ENCODE measurements around the gene OPTN.

The OPTN gene

DNA sequence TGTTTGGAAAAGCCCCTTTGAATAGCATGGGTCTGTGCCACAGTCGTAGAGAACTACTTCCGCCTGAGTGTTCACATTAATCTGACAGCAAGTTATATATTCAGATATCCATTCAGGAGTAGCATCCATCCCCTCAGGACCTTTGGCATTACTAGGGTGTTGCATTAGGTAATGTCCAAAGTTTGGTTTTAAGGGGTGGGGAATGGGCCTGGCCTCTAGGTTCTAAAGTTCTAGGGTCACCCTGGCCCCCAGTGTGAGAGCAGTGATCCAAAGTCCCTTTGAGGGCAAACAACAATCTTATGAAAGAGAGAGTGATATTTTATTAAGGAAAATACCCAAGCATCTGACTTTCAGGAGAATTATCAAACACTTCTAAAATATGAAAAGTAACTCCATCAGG is 73.7 kb downstream of the OPTN start:
- Histone ChIP-seq H3K27ac (ENCODE audit: poor library complexity, severe bottlenecking) (no peak overlapping the region), H3K27me3 (ENCODE audit: insufficient read depth, poor library complexity, severe bottlenecking) (no peaks in the 10 kb centered on the region), H3K36me3 (ENCODE audit: low read depth) (peaks cover 78% of the 10 kb centered on the region), H3K9me3 (ENCODE audit: severe bottlenecking) (no peaks in the 10 kb centered on the region), H3K4me3 (ENCODE audit: severe bottlenecking) (no peak overlapping the region), H3K4me1 (ENCODE audit: insufficient read depth, poor library complexity, severe bottlenecking) (no peaks in the 10 kb centered on the region)
- TF ChIP-seq, protein P1, sequence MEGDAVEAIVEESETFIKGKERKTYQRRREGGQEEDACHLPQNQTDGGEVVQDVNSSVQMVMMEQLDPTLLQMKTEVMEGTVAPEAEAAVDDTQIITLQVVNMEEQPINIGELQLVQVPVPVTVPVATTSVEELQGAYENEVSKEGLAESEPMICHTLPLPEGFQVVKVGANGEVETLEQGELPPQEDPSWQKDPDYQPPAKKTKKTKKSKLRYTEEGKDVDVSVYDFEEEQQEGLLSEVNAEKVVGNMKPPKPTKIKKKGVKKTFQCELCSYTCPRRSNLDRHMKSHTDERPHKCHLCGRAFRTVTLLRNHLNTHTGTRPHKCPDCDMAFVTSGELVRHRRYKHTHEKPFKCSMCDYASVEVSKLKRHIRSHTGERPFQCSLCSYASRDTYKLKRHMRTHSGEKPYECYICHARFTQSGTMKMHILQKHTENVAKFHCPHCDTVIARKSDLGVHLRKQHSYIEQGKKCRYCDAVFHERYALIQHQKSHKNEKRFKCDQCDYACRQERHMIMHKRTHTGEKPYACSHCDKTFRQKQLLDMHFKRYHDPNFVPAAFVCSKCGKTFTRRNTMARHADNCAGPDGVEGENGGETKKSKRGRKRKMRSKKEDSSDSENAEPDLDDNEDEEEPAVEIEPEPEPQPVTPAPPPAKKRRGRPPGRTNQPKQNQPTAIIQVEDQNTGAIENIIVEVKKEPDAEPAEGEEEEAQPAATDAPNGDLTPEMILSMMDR (IDR thresholded peaks at IDR 0.05; ENCODE audit: poor library complexity, severe bottlenecking) = no peak
- DNase-seq (ENCODE audit: low spot score) = no peak
- ATAC-seq (ENCODE audit: low read depth) = no peak

DNA sequence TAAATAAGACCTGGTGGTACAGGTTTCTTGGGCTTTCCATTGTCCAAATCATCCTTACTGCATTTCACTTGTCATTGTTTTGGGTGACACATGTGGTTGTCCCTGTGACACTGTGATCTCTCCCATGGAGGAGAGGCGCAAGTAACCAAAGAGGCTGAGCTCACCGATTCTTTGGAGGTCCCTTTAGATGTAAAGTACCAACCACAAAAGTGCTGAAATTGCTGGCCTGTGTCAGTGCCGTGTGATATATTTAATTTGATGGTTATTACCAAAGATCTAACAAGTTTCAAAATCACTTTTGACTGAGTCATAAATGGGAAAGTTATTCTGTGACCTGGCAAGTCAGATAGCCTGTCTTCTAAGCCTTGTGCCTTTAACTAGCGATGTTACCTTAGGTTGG is 80.8 kb downstream of the OPTN start:
- ATAC-seq (ENCODE audit: low read depth) (no peak), DNase-seq (ENCODE audit: low spot score) (no peak)
- no peaks in the 10 kb centered on the region for H3K27me3 ChIP-seq (ENCODE audit: insufficient read depth, poor library complexity, severe bottlenecking)
- H3K36me3 ChIP-seq (ENCODE audit: low read depth) = peaks cover 88% of the 10 kb centered on the region
- no peaks in the 10 kb centered on the region for H3K4me1 ChIP-seq (ENCODE audit: insufficient read depth, poor library complexity, severe bottlenecking)
- TF ChIP-seq, protein P1 (IDR thresholded peaks at IDR 0.05; ENCODE audit: poor library complexity, severe bottlenecking) = no peak
- no peak overlapping the region for H3K27ac ChIP-seq (ENCODE audit: poor library complexity, severe bottlenecking)
- no peak overlapping the region for H3K4me3 ChIP-seq (ENCODE audit: severe bottlenecking)
- no peaks in the 10 kb centered on the region for H3K9me3 ChIP-seq (ENCODE audit: severe bottlenecking)

DNA sequence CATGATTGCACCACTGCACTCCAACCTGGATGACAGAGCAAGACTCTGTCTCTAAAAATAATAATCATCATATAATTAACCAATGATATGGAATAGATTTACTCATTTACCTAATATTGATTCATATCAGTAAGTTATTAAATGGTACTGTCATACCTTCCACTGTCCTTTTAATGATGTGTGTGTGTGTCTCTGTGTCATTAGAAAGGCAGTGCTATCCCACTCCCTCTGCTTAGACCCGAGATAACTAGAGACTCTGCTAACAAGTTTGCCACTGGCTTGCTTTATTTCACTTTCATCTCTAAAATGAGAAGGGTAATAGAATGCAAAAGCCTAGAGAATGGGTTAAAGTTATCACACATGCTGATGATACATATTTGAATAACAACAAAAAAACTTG is 82.5 kb downstream of the OPTN start:
- ATAC-seq (ENCODE audit: low read depth) (no peak), DNase-seq (ENCODE audit: low spot score) (no peak)
- H3K4me3 ChIP-seq (ENCODE audit: severe bottlenecking) = no peak overlapping the region
- H3K27ac ChIP-seq (ENCODE audit: poor library complexity, severe bottlenecking) = no peak overlapping the region
- no peaks in the 10 kb centered on the region for H3K9me3 ChIP-seq (ENCODE audit: severe bottlenecking)
- TF ChIP-seq, protein P1 (IDR thresholded peaks at IDR 0.05; ENCODE audit: poor library complexity, severe bottlenecking) = no peak
- no peaks in the 10 kb centered on the region for H3K4me1 ChIP-seq (ENCODE audit: insufficient read depth, poor library complexity, severe bottlenecking)
- H3K27me3 ChIP-seq (ENCODE audit: insufficient read depth, poor library complexity, severe bottlenecking) = no peaks in the 10 kb centered on the region
- peaks cover 88% of the 10 kb centered on the region for H3K36me3 ChIP-seq (ENCODE audit: low read depth)

DNA sequence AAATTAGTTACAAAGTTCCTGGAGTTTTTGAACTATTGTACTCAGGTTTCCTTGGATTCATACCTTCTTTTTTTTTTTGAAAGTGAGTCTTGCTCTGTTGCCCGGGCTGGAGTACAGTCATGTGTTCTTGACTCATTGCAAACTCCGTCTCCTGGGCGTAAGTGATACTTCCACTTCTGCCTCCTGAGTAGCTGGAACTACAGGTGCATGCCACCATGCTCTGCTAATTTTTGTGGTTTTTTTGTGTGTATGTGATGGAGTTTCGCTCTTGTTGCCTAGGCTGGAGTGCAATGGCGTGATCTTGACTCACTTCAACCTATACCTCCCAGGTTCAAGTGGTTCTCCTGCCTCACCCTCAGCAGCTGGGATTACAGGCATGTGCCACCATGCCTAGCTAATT is 83.7 kb downstream of the OPTN start:
- ATAC-seq (ENCODE audit: low read depth) (no peak), DNase-seq (ENCODE audit: low spot score) (no peak)
- Histone ChIP-seq H3K4me3 (ENCODE audit: severe bottlenecking) (no peak overlapping the region), H3K9me3 (ENCODE audit: severe bottlenecking) (no peaks in the 10 kb centered on the region), H3K27ac (ENCODE audit: poor library complexity, severe bottlenecking) (no peak overlapping the region), H3K27me3 (ENCODE audit: insufficient read depth, poor library complexity, severe bottlenecking) (no peaks in the 10 kb centered on the region), H3K4me1 (ENCODE audit: insufficient read depth, poor library complexity, severe bottlenecking) (no peaks in the 10 kb centered on the region), H3K36me3 (ENCODE audit: low read depth) (peaks cover 90% of the 10 kb centered on the region)
- TF ChIP-seq, protein P1 (IDR thresholded peaks at IDR 0.05; ENCODE audit: poor library complexity, severe bottlenecking) = no peak

DNA sequence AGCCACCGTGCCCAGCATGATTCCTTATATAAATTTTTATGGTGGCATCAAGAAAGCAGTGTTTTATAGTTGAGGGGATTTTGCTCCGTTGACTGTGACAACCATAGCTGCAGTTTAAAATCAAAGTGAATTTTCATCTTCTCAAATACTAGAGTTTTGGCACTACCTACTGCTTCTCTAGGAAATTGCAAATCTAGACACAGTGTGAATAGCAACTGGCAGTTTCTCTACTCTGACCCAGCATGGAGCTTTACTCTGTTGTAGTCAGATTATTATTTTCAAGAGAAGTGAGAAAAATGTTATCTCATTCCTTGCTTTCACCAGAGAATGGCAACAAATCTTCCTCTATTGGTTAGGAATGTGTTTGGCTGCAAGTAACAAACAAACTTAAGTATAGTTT is 84.3 kb downstream of the OPTN start:
- Histone ChIP-seq H3K9me3 (ENCODE audit: severe bottlenecking) (no peaks in the 10 kb centered on the region), H3K27ac (ENCODE audit: poor library complexity, severe bottlenecking) (no peak overlapping the region), H3K4me1 (ENCODE audit: insufficient read depth, poor library complexity, severe bottlenecking) (no peaks in the 10 kb centered on the region), H3K27me3 (ENCODE audit: insufficient read depth, poor library complexity, severe bottlenecking) (no peaks in the 10 kb centered on the region), H3K4me3 (ENCODE audit: severe bottlenecking) (no peak overlapping the region), H3K36me3 (ENCODE audit: low read depth) (peaks cover 87% of the 10 kb centered on the region)
- TF ChIP-seq, protein P1 (IDR thresholded peaks at IDR 0.05; ENCODE audit: poor library complexity, severe bottlenecking) = no peak
- ATAC-seq (ENCODE audit: low read depth) (no peak), DNase-seq (ENCODE audit: low spot score) (no peak)
